Kidney (tissue), 14 donors: Measurements from ENCODE around the gene FRMD4A. TPM values are rescaled to one million over a fixed set of nuclear protein-coding genes. Genes with fewer than 3 reads are reported as not detected.

Experiments used
- DNase-seq, 5 donors: peaks; one replicate each; pipeline ENCODE4 v3.0.0-alpha.2; 2013 to 2020
- FAIRE-seq: peaks from 2 replicates; lab custom pipeline; 2012; peaks lifted over from hg19 to GRCh38; lab: Jason Lieb, UNC
- H3K27ac ChIP-seq, 2 donors: one replicate each; pipeline ENCODE4 v1.7.0; 2013; ENCODE audit warnings: low read depth in 2 of 2, low read length in 2 of 2, inconsistent platforms in 1 of 2
- H3K27me3 ChIP-seq: one replicate; pipeline ENCODE4 v1.7.1; 2013; ENCODE audit warnings: low read length, inconsistent platforms; ENCODE audit not compliant: control insufficient read depth, insufficient read depth
- H3K36me3 ChIP-seq, 3 donors: one replicate each; pipeline versions ENCODE4 v1.7.0 to v1.7.1; 2013; ENCODE audit warnings: low read length in 3 of 3, control low read depth in 1 of 3, inconsistent platforms in 1 of 3; ENCODE audit not compliant: insufficient read depth in 3 of 3, control insufficient read depth in 2 of 3
- H3K4me1 ChIP-seq, 3 donors: one replicate each; pipeline versions ENCODE4 v1.7.0 to v1.7.1; 2013; ENCODE audit warnings: low read length in 3 of 3, inconsistent platforms in 1 of 3, low read depth in 1 of 3; ENCODE audit not compliant: control insufficient read depth in 2 of 3, insufficient read depth in 2 of 3
- H3K4me3 ChIP-seq, 3 donors: one replicate each; pipeline versions ENCODE4 v1.7.0 to v1.8.1; 2013; ENCODE audit warnings: low read length in 3 of 3, control low read depth in 1 of 3, inconsistent platforms in 1 of 3
- H3K9ac ChIP-seq, 3 donors: one replicate each; pipeline versions ENCODE4 v1.7.0 to v1.7.1; 2013; ENCODE audit warnings: low read length in 3 of 3, control low read depth in 1 of 3, inconsistent platforms in 1 of 3
- H3K9me3 ChIP-seq, 3 donors: one replicate each; pipeline versions ENCODE4 v1.7.0 to v1.7.1; 2013; ENCODE audit warnings: low read length in 3 of 3, control low read depth in 1 of 3, inconsistent platforms in 1 of 3; ENCODE audit not compliant: control insufficient read depth in 2 of 3, insufficient read depth in 1 of 3
- intact Hi-C: fragments of 100-400 bp; cut with DNase I; formaldehyde crosslinking; loops from one replicate; pipeline ENCODE4 v1.11.1; 2022
- polyA plus RNA-seq: library from polyadenylated mRNA; stranded (reverse); fragments of 350-450 nt; fragmentation: Illumina TruSeq; extraction: RNeasy Lipid Tissue Mini Kit (QIAGEN cat#74804); gene quantifications from one replicate; pipeline ENCODE4 v1.2.3, GENCODE V29; 2014; ENCODE audit warnings: low read depth, low replicate concordance; ENCODE audit not compliant: insufficient read depth
- total RNA-seq: library from RNA; stranded (reverse); fragmentation: NEBNext Ultra II Directional; extraction: Animal tissue kit (Norgen Biotek cat#: 25700); gene quantifications from one replicate; pipeline ENCODE4 v1.2.1, GENCODE V29; 2021
- TF ChIP-seq, protein P1 (sequence below): IDR thresholded peaks from 3 replicates; pipeline ENCODE4 v1.5.1; 2012; ENCODE audit warnings: mild to moderate bottlenecking, moderate library complexity, borderline replicate concordance; ENCODE audit not compliant: insufficient read depth; ENCODE audit errors: extremely low read depth
- donor health status: control.
- donor health status: control.
- donor health status: control.
- donor health status: control.
- donor health status: control.
- donor health status: DM: yes; HTN: yes; CAD: no.
- donor health status: Normal renal cell carcinoma (clear cell type).

Gene FRMD4A
- total and polyA plus RNA-seq, 2 donors from 2014 or later: 16.0 to 68.2 TPM

DNA sequence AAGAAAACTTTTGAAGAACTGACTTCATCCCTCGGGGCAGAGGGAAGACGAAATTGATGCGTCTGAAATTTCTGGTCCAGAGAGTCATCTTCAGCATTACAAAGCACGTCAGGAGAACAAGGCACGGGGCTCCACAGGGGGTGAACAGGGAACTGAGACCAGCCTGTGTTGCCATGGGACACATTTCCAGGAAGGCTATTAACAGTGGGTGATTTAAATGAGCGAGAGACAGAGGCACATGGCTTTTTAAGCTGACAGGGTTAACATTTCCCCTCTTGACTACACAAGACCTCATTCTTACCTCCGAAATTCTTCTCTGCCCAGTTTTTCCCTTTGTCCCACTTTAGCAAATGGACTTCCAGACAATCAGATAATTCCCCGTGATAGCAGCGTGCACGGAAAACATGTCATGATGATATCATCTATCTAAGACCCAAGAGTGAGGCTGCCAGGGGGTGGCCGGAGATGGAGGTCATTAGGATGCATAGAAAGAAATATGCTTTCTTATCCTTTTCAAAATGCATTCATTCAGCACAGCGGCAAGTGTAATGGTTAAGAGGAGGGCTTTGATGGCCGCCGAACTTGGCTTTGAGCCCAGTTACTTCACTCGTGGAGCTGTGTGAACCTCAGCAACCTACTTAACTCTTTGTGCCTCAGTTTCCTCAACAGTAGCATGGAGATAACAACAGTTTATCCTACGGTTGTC lies 496.0 kb downstream of the FRMD4A start:
- H3K27me3 ChIP-seq: no peaks in the 10 kb centered on the region
- intact Hi-C loops: no loop called here
- H3K4me1 ChIP-seq: peaks cover 0 to 22% (median 0%) of the 10 kb centered on the region in 3 donors
- H3K4me3 ChIP-seq: peak overlapping the region in 1 of 3 donors; percentile 28
- no peak for FAIRE-seq
- TF ChIP-seq, protein P1, sequence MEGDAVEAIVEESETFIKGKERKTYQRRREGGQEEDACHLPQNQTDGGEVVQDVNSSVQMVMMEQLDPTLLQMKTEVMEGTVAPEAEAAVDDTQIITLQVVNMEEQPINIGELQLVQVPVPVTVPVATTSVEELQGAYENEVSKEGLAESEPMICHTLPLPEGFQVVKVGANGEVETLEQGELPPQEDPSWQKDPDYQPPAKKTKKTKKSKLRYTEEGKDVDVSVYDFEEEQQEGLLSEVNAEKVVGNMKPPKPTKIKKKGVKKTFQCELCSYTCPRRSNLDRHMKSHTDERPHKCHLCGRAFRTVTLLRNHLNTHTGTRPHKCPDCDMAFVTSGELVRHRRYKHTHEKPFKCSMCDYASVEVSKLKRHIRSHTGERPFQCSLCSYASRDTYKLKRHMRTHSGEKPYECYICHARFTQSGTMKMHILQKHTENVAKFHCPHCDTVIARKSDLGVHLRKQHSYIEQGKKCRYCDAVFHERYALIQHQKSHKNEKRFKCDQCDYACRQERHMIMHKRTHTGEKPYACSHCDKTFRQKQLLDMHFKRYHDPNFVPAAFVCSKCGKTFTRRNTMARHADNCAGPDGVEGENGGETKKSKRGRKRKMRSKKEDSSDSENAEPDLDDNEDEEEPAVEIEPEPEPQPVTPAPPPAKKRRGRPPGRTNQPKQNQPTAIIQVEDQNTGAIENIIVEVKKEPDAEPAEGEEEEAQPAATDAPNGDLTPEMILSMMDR: no peak
- H3K36me3 ChIP-seq: no peaks in the 10 kb centered on the region
- DNase-seq: peak in 2 of 5 donors; percentile 27 to 58
- no peaks in the 10 kb centered on the region for H3K9me3 ChIP-seq
- no peak overlapping the region for H3K9ac ChIP-seq
- peak overlapping the region in 1 of 2 donors; percentile 40 for H3K27ac ChIP-seq

DNA sequence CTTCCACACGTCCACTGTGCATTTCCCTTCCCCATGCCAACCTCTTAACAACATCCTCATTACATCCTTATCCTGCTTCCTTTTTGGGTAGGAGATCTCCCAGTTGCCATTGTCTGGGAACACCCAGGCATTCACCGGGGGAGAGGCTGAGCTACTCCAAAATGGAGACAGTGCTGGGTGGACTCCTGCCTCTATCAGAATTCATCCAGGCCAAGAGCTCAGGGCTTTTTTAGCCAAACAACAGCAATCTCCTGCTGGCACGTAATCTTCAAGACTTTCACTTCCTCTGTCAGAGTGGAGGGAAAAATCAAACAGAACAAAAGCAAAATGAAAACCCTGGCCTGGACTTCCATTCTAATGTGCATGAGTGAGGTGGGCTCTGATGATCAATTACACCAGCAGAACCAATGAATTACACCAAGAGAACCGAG lies 499.0 kb downstream of the FRMD4A start:
- H3K27ac ChIP-seq: no peak overlapping the region
- FAIRE-seq (no peak), DNase-seq (peak in 1 of 5 donors; percentile 46)
- TF ChIP-seq, protein P1: no peak
- no peaks in the 10 kb centered on the region for H3K27me3 ChIP-seq
- no peak overlapping the region for H3K4me3 ChIP-seq
- H3K4me1 ChIP-seq: peaks cover 0 to 14% (median 0%) of the 10 kb centered on the region in 3 donors
- H3K9me3 ChIP-seq: no peaks in the 10 kb centered on the region
- intact Hi-C loops: no loop called here
- no peaks in the 10 kb centered on the region for H3K36me3 ChIP-seq
- no peak overlapping the region for H3K9ac ChIP-seq

DNA sequence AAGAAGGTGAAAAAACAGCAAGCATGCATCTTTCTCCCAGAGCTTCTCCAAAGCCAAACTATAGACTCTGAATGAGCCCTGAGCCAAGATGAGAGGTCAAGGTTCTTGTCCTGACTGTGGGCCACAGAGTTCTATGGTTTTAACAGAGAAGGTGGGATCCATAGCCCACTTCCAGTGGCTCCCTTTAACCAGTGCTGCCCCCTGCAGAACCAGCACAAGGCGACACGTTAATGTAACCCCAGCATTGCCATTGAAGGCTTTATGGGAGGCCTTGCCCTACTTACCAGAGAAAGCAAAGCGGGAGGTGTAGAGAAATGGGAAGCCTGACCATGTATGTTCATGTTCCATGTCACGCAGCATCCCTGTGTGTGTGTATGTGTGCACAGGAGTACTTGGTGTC lies 500.3 kb downstream of the FRMD4A start:
- TF ChIP-seq, protein P1: no peak
- DNase-seq (no peak), FAIRE-seq (no peak)
- H3K4me3 ChIP-seq: no peak overlapping the region
- H3K36me3 ChIP-seq: no peaks in the 10 kb centered on the region
- no peak overlapping the region for H3K9ac ChIP-seq
- intact Hi-C loops: no loop called here
- no peaks in the 10 kb centered on the region for H3K27me3 ChIP-seq
- no peaks in the 10 kb centered on the region for H3K9me3 ChIP-seq
- peaks cover 0 to 14% (median 0%) of the 10 kb centered on the region in 3 donors for H3K4me1 ChIP-seq
- H3K27ac ChIP-seq: no peak overlapping the region
